NCI-H2107 (cell line): ENCODE data around the gene NDUFA13.

Experiments
- DNase-seq: peaks from one replicate; lab custom pipeline; 2025; lab: John Stamatoyannopoulos, UW

The NDUFA13 gene

DNA sequence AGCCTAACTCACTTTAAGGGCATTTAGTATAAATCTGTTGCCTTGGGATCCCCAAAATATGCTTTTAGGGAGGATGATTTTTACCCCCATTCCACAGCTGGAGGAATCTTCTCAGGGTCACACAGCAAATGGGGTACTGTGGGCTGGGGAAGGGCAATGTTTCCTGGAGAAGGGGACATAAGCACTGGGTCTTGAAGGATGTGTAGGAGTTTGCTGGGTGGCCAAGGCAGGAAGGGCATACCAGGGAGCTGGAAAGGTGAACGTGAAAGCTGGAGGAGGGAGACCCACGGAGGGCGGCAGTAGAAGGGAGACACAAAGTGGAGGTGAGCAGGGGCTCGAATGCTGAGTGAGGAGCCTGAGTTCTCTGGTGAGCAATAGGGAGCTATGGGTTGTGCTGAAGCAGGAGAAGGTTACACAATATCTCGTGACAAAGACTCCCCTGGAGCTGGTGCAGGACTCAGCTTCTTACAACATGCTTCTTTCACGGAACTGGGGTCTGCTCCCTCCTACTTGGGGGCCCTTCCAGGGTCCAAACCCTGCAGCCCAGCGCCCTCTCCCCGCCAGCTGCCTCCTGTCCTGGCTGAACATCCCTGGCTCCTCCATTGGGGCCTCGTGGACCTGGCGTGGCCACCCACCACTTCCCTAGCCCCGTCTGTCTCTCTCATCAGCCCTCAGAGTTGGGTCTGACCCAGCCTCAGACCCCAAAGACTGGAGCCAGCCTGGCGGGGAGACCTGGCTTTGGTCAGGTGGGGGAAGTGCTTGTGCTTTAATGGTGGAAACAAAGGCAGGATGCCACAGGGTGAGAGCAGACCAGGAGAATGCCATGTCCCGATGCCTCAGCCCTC, 33.1 kb downstream of the NDUFA13 start:
- no peak for DNase-seq

DNA sequence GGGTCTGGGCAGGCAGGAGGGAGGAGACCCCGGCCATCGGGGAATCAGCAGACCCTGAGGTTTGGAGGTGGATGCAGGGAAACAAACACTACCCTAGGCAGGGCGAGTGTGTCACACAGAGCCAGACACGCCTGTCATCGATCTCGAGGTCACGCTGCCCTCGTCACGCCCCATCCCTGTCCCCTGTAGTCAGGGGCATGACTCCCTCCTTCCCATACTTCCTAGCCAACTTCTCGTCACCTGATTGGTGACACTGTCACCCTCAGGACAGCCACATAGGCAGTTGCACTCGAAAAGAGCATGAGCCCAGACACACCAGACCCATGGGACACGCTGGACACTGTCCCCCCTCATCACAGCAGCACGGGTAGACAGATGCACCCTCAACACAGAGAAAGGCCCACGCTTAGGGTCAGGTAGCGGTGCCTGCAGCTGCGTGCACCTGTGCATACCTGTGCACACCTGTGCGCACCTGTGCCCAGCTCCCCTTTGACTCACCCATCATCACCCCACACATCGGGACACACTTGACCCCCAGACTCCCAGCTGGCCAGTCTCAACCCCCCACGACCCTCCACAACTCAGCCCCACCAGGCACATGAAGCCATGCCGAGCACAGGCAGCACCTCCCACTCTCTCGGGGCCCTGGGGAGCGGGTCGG, 33.9 kb downstream of the NDUFA13 start:
- DNase-seq: no peak

DNA sequence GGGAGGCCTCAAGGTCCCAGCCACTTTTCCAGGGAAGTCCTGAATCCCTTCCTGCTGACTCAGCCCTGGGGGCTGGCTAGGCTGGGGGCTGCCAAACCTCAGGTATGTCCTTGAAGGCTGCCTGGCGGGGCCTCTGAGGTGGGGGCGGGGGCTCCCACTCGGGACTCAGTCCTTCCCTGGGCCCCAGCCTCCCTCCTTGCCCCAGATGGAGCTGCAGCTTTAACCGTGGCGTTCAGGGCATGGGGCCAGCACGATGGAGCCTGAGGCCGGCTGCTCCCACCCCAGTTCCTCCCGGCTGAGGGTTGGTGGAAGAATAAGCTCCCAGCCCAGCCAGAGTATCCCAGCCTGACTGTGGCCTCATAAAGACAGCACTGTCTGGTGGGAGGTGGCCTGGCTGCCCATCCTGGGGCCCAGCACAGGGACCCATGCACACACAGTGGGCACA, 34.5 kb downstream of the NDUFA13 start:
- no peak for DNase-seq

DNA sequence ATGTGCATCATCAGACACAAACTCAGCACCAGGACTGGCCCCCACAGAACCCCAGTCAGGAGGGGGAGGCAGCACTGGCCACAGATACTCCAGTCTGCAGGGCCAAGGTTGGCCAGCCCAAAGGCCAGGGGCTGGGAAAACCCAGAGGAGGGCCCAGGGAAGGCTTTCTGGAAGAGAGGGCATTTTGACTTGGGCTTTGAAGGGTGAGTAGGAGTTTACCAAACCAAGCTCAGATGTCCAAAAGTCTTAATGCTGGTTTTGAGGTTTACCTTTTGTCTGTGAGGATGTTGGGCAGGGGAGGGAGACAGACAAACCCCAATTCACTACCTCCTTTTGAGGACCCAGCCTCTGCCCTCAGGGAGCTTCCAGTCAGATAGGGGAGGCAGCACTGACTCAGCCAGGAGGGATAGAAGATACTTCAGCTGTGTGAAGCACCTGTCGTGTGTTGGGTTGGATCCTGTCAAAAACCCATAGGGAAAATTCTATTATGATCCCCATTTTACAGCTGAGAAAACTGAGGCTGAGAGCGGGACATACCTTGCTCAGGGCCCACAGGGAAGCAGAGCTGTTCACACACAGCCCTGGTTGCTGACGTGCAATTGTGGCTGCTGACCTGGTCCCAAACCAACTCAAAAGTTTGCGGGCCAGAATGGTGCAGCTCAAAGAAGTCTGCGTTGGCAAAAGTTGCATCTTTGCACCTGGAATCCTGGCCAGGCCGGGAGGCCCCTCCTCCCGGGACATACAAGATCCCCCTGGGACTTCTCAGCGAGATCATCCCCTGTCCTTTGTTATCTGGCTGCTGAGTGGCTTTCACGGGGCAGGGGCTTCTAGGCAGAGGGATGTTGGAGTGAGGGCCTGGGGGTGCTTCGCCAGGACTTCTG, 35.2 kb downstream of the NDUFA13 start:
- no peak for DNase-seq

DNA sequence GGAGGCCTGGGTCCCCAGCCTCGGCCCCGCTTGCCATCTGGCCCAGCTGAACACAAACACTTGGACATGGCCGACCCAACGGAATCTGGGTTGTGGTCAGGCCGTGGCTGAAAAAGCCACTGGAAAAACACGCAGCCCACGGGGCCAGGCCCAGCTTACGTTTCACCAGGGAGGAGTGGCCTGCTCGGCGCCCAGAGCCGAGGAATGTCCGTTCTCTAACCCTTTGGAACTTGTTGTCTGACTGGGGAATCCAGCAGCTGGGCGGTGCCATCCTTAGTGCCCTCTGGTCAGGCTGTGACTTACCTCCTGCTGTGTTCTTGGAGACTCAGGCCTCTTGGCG, 35.8 kb downstream of the NDUFA13 start:
- DNase-seq: no peak

DNA sequence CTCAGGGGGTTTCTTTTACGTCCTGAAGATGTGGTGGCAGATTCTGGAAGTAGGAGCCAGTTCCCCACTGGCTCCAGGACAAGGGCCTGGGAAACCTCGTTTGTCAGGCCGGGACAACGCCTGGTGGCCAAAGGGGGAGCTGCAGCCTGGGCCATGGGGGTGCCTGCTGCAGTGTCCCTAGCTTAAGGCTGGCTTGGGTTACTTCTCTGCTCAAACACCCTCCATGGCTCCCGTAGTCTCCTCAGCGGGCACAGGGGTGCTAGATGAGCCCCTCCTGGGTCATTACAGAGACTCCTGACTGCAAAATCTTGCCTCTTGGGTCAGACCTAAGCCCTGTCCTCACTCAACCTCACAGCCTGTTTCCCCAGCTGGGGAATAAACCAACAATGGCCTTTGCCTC, 36.8 kb downstream of the NDUFA13 start:
- no peak for DNase-seq

DNA sequence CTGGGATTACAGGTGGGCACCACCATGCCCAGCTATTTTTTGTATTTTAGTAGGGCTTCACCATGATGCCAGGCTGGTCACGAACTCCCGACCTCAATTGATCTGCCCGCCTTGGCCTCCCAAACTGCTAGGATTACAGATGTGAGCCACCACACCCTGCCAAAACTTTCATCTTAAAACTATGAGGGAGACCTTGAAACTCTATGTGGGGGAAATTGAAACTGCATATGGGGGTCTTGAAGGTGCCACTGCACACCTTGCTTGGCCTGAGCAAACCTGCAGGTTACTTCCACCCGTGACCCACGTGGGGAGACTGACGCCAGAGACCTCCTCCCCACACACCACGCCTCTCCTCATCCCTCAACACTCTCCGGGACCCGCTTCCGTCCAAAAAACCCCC, 37.6 kb downstream of the NDUFA13 start:
- no peak for DNase-seq

DNA sequence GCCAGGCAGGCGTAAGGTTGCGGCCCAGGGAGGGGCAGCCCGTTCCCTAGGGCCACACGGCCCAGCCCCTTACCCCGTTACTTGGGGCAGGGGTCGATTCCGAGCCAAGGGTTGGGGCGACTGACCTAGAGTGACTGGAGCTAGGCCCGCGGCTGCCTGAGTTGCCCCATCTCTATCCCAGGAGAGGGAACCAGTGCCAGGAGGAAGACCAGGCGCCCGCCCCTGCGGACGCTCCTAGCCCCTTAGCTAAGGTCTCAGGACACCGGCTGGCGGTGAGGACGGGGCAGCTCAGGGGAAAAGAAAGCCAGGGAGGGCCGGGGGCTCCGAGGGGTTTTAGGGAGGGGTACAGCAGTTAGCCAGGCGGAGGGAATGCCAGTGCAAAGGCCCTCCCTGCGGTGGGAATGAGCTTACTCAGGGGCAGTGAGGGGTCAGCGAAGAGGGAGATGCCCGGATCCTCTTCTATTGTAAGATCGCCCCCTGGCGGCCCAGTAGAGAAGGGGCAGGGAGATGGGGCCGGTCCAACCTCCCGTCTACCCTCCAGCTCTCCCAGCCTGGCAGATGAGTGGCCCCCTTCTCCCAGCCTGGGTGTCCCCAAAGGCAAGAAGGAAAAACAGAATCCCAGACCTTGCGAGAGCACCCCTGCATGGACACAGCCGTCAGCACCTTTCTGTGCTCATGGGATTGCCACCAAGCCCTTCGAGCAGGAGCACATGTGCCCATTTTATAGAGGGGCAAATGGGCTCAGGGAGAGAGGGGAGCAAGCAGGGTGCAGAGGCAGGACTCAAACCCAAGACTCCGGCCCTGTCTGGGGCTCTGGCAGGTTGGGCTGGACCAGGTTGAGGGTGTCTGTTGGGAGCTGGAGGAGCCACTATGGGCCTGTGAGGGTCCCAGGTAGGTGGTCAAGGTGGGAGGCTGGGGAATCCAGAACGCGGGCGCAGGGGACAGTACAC, 38.3 kb downstream of the NDUFA13 start:
- DNase-seq: no peak

DNA sequence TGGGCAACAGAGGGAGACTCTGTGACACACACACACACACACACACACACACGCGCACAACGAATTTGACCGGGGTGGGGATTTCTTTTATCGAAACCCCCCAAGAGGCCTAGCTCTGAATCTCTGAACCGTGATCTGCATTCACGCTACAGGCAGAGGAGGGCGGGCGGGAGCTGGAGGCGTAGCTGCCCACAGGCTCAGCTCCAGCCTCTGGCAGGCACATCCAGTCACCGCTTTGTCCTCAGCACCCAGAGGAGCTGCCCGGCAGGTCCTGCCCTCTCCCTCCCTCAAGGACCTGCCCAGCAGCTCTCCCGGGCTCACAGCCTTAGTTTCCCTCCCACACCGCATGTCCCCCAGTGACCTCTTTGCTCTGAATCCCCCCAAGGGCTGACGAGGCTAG, 42.0 kb downstream of the NDUFA13 start:
- DNase-seq: no peak

DNA sequence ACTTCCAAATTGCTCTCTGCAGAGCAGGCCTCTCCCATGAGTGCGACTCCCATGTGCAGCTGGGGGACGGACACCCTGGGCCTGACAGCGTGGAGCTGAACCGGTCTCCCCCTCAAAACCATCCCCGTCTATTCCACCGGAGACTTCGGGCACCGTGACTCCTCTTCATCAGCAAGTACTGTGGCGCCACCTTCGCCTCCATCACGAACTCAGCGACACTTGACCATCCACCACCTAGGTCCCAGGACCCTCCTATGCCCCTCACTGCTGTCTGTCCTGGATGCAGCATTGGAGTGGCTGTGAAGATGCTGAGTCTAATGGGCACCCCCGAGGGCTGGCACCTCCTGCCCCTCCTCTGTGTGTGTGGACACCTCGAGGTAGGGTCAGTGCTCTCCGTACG, 42.6 kb downstream of the NDUFA13 start:
- DNase-seq: no peak

DNA sequence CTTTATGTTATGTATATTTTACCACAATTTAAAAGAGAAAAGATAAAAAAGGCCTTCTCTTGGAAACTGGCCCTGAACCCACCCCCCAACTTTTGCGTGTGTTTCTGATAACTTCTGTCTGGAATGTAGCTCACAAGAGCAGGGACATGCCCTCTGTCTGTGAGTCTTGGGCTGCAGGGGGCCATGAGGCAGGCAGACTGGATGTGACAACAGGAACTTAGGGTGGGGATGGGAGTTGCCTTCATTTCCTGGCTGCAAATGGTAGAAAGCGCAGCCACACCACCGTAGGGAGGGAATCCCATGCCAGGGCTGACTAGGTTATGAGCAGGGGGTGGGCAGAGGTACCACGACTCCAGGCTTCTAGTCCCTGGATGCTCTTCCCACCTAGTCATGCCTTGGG, 43.9 kb downstream of the NDUFA13 start:
- DNase-seq: no peak

DNA sequence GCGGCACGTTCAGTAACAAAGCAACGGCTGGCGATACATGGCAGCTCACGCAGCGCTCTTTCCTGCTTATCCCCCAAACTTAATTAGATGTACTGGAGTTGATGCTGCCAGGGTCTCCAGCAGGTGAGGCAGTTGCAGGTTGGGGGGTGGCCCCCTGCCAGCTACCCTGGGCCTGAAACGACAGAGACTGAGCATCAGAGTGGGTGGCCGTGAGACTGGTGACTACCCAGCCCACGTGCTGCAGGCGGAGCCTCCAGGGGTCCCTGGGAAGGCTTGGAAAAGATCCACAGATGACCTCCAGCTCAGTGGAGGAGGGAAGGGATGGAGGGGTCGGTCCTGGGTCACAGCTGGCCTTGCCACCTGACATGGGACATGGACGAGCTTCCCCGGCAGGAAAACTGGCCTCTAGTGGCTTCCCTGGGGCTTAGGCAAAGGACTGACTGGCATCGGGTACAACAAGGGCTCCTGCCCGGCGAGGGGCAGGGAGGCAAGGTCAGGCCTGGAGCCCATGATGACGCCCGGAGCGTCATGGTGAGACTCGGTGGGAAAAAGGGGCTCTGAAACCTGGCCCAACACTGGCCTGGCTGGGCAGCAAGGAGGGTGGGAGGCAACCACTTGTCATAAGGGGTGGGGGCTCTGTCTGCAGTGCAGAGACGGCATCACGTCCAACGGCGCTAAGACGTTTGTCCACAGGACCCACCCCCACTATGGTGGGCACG, 46.1 kb downstream of the NDUFA13 start:
- no peak for DNase-seq

DNA sequence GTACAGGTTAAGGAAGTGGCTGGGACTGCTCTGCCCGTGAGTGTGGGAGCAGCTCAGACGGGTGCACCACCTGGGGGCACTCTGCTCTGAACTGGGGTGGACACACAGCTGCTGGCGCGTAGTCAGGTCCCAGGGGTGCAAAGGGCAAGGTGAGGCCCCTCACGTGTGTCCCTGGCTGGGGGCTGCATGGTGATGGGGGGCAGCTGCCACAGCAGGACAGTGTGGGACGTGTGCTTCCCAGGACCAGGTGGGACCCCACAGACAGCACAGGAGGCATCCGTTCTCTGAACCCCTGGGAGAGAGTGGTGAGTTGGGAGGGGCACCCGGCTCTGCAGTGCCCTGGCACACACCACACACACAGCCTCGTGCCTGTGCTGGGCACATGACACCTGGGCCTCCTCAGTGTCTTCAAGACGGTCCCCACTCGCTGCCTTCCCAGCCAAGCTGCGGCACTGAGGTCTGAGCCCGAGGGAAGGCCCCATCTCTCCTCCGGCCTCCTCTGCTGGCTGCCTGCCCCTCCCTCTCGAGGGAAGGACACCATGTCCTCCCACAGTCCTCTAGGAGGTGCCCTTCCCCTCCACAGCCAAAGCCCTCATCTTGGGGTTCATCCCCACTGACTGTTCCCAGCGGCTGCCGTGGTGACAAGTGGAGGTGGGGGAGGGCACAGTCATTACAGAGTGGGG, 46.8 kb downstream of the NDUFA13 start:
- DNase-seq: no peak

DNA sequence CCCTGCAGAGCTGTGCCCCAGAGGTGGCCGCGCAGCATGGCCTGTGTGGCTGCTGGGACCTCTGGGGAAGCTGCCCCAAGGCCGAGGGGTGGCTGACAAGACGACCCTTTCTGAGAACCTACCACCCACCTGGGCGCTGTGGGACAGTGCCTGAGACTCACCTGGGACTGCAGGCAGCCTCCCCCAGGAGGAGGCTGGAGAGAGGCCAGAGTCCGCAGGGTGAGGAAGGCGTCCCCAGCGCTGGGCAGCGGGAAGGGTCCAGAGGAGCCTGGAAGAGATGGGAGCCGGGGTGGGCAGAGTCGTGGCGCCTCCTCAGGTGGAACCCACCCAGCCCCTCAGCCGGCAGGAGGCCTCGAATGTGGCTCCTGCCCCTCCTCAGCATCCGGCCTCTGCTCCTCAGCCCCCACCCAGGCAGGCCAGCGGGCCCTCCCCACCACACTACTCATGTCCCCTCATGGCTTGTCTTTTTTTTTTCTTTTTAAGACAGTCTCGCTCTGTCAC, 47.4 kb downstream of the NDUFA13 start:
- DNase-seq: no peak

DNA sequence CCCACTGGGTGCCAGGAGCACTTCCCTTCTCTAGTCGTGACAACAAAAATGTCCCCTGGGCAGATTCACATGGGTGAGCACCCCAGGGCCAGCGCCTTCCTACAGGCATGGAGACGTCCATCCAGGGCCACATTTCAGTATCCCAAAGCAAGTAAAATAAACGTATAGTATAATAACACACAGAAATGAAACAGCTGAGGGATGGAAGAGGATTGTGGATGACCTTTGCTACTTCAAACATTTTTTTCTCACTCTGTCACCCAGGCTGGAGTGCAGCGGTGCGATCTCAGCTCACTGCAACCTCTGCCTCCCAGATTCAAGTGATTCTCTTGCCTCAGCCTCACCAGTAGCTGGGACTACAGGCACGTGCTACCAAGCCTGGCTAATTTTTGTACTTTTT, 50.3 kb downstream of the NDUFA13 start:
- DNase-seq: no peak

DNA sequence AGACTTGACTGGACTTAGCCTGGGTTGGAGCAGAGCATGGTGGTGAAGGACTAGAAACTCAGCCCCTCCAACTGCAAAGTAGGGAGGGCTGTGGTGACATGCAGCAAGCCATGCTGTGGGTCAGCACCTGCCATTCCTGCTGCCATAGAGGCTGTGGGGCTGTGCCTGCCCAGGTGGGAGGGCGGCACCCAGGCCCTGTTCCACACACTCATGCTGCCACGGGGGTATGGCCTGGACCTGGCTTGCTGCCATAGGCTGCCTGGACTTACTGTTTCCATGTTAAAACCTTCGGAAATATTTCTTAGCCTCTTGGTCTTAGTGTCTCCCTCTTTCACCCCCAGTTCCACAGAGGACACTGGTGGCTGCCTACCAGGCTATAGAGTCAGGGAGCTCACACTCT, 51.4 kb downstream of the NDUFA13 start:
- no peak for DNase-seq

DNA sequence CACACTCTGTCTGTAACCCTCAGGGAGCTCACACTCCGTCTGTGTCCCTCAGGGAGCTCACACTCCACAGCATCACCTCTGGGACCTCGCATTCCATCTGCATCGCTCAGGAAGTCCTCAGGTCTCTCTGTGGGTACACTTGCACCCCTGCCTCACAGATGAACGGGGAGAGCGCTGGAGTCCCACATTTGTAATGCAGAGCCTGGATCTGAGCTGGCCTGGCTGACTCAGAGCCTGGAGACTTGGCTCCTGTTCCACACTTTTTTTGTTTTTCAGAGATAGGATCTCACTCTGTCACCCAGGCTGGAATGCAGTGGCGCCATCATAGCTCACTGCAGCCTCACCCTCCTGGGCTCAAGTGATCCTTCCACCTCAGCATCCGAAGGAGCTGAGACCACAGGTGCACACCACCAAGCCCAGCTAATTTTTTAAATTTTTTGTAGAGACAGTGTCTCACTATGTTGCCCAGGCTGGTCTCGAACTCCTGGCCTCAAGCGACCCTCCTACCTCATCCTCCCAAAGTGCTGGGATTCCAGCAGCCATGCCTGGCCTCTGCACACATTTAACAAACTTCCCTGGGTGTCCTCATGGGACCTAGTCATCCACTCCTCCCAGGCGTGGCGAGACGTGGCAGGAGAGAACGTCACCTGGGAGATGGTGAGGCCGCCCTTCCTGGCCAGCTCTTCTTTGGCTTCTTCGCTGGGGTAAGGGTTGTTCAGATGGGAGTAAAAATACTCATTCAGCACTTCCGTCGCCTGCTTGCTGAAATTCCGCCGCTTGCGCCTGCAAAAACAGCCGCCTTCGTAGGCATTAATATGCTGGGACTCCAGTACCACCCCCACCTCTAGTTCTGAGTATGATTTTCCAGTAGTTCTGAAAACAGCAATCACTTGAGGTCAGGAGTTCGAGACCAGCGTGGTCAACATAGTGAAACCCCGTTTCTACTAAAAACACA, 53.1 kb downstream of the NDUFA13 start:
- no peak for DNase-seq

DNA sequence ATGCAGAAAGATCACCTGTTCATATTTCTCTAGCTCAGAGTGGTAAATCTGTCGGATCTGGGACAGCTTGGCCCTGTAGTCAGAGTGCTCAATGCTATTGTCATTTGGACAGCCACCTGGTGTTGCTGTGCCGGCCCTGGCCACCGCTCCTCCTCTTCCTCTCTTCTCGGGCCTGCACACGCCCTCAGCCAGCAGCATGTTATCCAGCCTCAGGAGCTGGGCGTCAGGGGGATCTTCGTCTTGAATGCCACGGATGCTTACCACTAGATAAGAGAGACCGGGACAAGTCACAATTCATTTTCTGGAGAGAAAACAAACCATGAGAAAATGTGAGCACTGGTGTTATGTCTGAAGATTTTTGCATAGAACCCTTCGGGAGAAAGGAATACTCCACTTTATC, 54.5 kb downstream of the NDUFA13 start:
- no peak for DNase-seq
